Dedifferentiated amniotic fluid mesenchymal stem cell (primary cell): Measurements from ENCODE around the gene FLCN.
"Not testable (repeated sequence)": the region's sequence is repeated elsewhere in the genome, so short reads cannot be mapped to it uniquely, and the experiment has no call there.

Experiments used
- DNase-seq: peaks from one replicate; pipeline ENCODE4 v3.0.0-alpha.2; 2016; ENCODE audit errors: extremely low spot score

The FLCN gene

GRCh38 chr17:17206913-17207335, 30.0 kb downstream of the FLCN start:
- no peak for DNase-seq

- no peak for DNase-seq
Measured at GRCh38 chr17:17206124-17206912, 30.6 kb downstream of the FLCN start, which contains the start of gene PLD6. PLD6 (minus strand) TSS chr17:17206333; CDS start chr17:17206286, 47 bp downstream.

DNA sequence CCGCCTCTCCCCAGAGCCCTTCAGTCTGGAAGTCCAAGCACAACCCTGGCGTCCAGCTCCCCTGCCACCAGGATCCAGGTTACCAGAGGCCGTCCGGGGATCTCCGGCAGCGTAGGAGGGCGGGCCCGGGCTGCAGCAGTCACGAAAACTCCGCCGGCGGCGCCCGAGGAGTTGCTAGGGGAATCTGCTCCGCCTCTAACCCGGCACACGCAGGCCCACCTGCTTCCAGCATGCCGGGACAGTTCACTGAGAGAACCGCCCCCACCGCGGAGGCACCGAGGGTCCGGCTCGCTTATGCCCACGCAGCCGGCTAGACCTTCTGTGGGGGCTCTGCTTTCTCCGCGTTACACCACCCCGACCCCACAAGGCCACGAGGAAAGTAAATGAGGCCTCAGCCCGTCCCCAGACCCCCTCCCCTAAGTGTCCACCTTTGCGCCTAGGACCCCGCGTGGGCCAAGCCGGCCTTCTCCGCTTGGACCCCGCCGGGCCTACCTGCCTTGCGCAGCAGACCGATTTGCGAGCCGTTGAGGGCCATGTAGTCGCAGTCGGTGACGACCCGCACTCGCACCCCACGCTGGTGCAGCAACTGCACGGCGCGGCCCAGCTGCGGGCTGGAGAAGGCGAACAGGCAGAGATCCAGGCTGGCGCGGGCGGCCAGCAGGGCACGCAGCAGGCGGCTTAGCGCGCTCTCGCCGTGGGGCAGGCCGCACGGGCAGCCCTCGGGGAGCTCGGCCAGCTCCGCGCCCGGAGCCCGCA, 31.4 kb downstream of the FLCN start:
- DNase-seq, result peak; percentile 34

- DNase-seq, result no peak
Measured at GRCh38 chr17:17204635-17205231, 32.2 kb downstream of the FLCN start.

DNA sequence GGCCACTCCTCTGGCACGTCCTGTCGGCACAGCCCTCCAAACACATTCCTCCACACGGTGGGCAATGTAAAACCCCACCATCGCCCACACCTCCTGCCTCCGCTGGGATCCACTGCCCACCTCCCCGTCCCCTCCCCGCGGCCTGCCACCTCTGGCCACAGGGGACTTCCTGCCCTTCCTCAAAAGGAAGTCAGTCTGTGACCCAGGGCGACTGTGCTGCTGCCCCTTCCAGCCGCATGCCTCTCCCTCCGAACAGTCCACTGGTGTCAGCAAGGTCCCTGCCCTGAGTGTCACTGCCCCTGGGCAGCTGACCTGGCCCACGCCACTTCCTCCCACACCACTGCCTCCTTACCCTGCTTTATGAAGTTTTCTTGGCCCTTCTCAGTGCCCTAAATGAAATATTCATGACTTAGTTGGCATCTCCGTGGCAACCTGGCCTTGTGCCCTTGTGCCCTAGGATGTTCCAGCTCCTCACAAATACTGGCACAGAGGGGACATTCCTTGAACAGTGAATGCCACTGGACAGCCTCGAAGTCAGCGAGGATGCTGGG, 32.9 kb downstream of the FLCN start:
- DNase-seq, result no peak

- DNase-seq, result no peak
Measured at GRCh38 chr17:17203173-17203730, 33.7 kb downstream of the FLCN start.

DNA sequence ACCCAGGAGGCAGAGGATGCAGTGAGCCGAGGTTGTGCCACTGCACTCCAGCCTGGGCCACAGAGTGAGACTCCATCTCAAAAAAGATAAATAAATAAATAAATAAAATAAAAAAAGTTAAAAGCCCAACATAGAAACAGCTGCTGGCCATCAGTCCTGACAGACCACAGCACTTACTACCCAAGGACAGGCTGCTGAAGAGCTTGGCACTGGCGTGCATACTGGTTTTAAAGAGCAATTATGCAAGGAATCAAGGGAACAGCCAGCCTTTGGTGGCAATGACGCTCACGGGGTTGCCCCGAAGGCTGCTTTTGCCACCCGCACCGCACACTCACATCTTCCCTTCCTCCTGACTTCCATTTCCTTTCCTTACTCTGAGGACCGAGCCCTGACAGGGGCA, 35.1 kb downstream of the FLCN start:
- no peak for DNase-seq

GRCh38 chr17:17201271-17201670, 35.7 kb downstream of the FLCN start:
- DNase-seq, result no peak

DNA sequence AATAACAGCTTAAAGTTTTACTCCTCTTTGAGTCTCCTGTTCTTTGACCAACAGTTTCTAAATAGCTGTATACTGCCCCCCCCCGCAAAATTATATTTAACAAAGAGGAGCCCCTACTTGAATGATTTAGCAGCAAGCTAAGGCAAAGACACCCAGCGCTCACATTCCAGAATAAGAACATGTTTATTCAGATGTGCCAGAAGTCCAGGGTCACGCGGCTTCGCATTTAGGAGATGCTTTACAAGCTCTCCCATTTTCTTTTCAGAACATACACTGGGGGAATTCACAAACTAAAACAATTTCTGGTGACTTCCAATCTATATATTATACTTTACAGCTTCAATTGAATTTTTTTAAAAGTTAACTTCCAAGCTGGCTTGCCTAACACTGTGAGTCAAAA, 36.1 kb downstream of the FLCN start:
- no peak for DNase-seq

- DNase-seq, result no peak
Measured at GRCh38 chr17:17200311-17200710, 36.7 kb downstream of the FLCN start.

- no peak for DNase-seq
Measured at GRCh38 chr17:17198281-17198680, 38.7 kb downstream of the FLCN start.

DNA sequence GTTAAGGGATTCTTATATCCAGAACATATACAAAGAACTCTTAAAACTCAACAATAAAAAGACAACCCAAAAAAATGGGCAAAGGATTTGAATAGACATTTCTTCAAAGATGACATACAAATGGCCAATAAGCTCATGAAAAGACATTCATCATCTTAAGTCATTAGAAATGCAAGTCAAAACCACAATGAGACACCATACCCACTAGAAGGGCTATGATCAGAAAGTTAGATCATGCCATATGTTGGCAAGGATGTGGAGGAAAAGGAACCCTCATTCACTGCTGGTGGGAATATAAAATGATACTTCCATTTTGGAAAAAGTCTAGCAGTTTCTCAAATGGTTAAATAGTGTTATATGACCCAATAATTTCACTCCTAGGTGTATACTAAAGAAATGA, 40.2 kb downstream of the FLCN start:
- DNase-seq, result no peak

- DNase-seq, result not testable (repeated sequence)
Measured at GRCh38 chr17:17195466-17195865, 41.5 kb downstream of the FLCN start.

DNA sequence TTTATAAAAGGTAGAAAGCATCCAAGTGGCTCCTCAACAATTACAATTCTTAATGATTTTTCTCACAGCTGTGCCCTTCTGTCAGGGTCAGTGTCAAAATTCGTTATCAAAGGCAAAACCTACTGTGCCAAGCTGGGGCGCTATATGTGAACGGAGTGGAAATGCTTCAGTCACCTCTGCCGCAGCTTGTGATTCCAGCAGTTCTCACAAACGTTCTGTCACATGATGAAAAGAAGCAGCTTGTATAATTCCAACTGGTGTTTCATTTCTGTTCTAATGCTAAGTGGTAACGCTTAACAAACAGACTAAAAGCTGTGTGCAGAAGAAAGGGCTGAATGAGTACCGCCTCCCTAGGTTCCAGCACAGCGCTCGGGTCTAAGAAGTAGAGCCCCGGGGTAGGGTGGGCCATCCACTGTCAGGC, 45.0 kb downstream of the FLCN start:
- DNase-seq, result no peak

DNA sequence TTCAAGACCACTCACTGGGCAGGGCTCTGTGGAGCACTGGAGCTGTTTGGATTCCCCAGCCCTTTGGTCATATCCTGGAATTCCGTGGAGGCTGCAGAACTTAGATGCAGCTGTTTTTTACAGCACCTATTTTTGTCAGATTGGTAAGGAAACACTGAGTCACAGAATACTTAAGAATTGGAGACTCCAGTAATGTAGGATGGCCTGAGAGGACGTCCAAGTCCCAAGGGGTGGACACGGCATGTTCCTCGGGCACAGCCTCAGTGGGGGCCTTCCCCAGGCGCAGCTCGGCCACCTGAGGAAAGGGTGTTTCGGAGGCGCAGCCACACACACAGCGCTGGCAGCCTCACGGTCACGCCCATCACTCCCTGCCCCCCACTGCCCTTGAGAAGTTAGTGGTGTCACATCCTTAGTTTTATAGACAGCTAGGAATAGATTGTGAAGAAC, 45.6 kb downstream of the FLCN start:
- peak; percentile 62 for DNase-seq

GRCh38 chr17:17190188-17190587, 46.8 kb downstream of the FLCN start:
- no peak for DNase-seq

DNA sequence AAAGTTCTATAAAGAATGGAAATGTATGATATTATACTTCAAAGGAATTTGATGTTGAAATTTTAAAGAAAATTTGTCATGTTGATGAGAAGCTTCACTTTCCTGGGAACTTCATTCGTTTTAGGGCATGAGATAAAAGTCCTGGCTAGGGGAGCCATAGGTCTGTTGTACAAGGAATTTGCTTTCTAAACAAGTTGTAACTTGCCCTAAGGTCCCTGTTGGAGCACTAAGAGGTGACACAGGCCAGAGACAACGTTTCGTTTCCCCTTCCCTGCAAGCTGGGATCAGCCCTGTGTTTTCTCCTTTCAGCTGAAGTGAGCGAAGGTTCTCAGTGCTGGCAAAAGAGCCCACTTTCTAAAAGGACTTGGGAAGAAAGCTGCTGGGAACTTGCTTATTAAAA, 47.4 kb downstream of the FLCN start:
- no peak for DNase-seq

- DNase-seq, result no peak
Measured at GRCh38 chr17:17188586-17188985, 48.4 kb downstream of the FLCN start.

GRCh38 chr17:17186551-17187505, 50.1 kb downstream of the FLCN start:
- no peak for DNase-seq

DNA sequence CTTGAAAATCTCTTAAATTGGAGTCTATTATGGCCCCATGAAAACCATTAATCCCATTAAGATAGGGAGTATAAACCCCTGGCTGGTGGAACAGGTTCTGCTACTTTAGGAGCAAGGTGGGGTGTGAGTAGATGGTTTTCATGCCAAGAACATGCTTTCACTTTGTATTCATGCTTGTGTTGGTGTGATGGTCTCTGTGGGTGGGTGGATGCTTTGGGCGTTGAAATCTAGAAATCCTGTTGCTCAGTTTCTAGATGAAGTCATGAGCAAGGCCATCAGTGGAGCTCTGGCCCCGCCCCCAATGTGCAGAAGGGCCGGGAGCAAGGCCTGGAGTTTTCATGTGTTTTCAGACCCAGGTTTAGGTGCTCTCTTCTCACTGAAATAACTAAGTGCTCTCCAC, 50.9 kb downstream of the FLCN start:
- DNase-seq, result no peak
